T1000 (cell line): Measurements from ENCODE around the gene GPR161.

Experiments used
- DNase-seq: peaks from one replicate; lab custom pipeline; 2025; ENCODE audit warnings: mixed read lengths; lab: John Stamatoyannopoulos, UW

The GPR161 gene

DNA sequence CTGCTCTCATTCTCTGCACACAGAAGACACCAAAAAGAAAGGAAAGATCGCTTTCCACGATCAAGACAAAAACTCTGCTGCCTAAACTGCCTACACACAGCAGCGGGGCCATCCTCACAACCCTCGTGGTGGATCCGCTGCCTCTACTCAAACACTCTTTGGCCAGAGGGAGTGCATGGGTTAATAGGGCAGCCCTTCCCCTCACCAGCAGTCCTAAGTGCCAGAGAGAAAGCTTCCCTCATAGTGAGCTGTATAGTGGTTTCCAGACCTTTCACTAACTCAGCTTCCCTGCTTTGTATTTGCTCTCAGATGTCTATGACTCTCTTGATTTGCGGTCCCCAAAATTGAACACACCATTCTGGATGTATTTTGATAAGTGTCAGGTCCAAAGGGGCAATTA, 30.9 kb downstream of the GPR161 start:
- DNase-seq = no peak

DNA sequence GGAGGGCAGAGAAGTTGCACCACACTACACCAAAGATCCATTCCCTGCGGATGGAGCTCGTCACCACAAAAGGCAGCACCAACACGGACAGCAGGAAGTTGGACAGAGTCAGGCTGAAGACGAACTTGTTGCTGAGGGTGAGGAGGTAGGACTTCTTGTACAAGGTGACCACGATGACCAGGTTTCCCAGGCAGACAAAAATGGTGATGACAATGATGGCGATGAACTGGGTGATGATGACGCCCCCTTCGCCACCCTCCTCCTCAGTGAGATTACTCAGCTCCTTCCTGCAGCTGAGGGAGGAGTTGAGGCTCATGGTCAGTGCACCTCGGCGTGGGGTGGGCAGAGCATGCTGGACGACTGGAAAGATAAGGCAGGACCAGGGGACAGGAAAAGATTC, 32.2 kb downstream of the GPR161 start:
- DNase-seq = no peak

DNA sequence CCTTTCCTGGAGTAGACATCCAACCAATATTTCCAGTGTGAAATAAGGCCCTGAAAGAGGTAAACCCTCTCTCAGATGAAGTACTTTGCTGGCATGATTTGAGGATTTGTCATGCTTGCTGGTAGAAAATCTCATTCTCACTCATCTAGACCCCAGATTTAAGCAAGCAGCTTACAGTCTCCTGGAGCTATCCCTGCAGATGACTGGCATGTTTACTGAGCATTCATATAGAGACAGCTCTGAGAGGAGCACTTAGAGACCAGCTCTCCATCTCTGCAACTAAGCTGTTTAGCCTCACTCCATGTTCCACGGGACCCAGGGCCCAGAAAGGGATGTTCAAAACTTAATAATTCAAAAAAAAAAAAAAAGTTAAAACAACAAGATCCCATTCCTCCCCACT, 34.2 kb downstream of the GPR161 start:
- DNase-seq = no peak

DNA sequence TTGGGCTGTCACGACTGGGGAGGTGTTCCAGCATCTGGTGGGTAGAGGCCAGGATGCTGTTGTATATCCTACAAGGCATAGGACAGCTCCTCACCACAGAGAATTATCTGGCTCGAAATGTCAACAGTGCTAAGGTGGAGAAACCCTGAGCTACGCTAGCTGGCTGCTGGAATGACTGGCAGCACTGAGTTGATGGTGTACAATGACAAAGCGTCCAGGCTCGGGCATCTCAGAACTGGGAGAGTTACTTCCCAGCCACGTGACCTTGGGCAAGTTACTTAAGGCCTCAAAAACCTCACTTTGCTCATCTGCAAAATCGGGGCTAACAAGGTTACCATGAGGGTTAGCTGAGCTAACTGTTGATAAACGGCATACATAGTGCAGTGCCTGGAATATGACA, 35.4 kb downstream of the GPR161 start:
- no peak for DNase-seq

DNA sequence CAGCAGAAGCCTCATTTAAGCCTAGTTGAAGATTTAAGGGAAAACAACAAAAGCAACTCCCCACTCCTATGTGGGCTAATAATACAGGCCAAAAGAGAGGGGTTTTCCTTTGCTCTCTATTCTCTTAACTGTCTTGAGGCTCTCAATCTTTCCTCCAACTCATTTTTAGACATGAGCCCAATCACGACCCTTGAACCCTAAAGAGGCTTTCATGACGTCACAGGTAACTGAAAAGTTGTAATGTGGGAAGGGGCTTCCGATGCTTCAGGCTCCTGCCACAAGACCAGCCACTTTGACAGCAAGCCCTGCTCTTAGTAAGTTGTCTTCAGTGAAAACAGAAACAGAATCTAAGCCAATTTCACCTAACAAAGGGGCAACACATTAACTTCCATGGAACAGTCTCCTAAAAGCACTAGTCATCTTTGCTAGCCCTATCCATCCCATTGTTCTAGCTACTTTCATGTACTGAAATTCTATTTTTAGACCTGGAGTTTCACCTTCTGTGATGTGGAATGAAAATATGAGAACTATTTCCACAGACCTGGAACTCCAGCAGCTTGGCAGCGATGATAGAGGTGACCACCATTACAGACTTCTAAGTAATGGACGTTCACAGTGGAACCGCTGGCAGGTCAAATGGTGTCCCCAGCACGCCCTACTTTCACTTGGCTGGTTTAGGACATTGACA, 36.3 kb downstream of the GPR161 start:
- no peak for DNase-seq

DNA sequence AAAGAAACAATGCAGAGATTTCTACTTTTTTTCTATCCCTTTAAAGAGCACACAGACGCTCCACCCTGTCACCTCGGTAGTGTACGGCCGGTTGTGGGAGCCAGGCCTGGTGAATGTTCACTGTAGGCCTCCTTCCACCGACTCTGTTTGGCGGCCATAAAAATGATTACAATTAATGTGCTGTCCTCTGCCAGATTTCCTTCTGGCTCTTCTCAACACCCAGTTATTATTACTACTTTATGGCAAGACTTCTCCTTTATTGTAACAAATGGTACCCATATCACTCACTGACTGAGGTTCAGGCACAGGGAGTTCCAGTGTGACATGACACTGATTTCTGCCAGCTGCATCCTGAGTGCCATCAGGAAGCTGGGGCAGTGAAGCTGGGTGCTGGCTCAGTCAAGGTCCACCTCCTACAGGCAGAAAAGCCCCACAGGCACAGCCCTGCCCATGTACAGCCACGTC, 37.4 kb downstream of the GPR161 start:
- DNase-seq = no peak

DNA sequence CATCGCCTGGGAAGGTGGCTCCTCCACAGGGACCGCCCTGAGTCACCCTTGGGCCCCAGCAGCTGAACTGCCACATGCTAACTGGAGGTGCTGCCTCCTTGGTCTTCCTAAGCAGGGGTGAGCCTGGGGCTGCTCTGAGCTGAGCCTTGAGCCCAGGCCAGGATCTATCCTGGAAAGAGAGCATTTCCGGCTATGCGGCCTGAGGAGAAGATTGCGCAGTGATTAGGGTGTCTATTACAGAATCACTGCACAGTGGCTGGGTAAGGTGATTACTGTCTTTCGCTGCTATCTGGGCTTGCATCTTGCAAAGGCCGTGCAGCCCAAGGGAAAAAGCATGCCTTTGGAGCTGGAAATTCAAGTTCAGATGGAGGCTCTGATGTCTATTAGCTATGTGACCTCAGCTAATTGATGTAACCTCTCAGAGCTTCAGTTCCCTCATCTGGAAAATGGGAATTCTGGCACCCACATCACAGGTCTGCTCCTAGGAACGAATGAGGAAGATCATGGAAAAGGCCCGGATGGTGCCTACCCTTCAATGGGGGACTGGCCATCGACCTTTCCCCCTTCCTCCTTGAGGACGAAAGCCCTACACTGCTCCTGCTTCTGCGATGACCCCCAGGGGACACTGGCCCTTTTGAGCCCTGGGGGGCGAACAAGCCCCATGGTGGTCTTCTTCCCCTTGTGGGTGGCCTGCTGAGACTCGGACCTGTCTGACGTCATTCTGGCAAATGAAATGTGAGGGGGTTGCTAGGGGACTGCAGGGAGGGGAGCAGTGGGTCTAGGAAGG, 38.0 kb downstream of the GPR161 start:
- DNase-seq = no peak

DNA sequence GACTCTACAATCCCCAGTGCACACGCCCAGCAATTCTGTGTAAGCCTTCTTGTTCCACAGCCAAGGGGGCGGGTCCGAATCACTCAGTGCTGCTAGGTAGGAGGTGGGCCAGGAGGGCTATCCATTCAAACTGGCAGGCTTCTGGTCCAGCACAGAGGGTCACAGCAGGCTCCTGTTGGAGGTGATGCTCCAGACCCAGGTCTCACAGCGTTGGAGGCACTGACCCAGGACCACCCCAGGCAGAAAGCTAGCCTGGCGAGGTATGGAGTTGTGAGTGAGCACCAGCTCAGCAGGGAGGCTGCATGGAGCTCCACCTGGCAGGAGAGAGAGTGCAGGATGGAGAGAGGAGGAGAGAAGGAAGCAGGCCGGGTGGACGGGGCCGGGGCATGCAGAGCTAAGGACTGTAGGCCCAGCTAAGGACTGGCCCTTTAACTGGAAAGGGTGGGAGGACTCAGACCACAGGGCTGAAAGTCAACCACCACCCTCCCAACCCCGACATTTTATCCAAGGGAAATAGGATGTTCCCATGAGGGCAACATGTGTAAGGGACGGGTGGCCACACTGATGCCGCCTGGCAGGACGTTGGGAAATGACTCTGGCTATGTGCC, 38.7 kb downstream of the GPR161 start:
- DNase-seq = no peak

DNA sequence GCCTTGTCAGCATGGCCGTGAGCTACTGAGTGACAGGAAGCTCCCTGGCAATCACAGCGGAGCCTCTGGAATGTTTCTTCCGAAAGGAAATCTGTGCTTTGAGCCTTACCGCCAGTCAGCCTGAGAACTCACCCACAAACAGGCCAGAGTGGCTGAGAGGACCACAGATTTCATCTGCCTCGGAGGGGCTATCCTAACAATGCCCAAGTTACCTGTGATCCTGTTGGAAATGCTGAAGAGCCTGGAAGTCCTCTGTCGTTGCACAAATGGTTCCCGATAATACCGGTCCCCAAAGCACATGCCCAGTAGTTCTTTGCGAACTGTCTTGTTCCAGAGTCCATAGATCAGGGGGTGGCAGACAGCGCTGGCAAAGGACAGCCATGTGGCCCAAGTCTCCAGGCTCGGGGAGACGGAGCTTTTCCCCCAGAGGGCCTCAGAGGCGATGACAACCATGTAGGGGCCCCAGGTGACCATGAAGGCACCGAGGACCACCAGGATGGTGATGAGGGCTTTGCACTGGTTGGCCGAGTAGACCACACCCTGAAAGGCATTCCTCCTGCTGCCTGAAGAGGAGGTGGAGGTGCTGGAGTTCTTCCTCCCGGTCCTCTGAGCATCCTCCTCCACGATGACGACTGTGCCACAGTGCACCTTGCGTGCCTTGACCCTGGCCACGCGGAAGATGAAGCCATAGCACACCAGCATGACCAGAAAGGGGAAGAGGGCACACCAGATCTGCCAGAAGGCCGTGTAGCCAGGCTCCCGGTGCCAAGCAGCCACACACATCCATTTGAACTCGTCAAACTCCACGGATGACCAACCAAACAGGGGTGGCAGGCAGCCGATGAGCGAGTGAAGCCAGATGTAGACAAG, 40.2 kb downstream of the GPR161 start:
- no peak for DNase-seq

DNA sequence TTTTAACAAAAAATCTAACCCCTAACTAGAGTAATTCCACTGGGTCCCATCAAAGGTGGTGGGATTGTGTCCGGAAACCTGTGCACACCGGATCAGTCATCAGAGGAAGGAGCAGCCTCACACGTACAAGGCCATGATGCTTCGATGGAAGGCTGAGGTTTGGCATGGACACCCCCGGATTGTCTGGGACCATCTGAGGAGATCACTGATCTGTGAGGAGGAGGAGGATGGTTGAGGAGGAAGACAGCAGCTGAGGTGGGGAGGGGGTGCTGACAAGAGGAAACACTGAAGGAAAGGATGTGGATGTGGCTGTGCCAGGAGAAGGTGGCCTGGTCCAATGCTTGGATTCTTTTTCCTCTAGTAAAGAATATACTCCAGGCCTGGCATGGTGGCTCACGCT, 41.3 kb downstream of the GPR161 start:
- DNase-seq = no peak

DNA sequence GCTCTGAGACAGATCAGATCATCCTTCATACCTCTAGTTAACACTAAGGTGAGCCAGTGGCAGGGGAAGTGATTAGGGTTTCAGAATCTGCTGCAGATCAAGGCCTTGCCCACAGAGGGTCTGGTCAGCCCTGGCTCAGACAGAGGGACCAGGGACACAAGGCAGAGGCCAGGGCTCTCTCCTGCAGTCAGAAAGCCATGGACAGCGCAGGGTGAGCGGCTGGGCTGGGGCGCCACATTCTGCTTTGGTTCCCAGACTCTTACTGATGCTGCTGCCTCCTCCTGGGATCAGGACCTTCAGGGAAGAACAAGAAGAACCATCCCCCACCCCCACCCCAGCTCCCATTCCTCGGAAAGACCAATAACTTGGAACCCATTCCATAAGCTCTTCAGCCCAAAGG, 43.1 kb downstream of the GPR161 start:
- no peak for DNase-seq

DNA sequence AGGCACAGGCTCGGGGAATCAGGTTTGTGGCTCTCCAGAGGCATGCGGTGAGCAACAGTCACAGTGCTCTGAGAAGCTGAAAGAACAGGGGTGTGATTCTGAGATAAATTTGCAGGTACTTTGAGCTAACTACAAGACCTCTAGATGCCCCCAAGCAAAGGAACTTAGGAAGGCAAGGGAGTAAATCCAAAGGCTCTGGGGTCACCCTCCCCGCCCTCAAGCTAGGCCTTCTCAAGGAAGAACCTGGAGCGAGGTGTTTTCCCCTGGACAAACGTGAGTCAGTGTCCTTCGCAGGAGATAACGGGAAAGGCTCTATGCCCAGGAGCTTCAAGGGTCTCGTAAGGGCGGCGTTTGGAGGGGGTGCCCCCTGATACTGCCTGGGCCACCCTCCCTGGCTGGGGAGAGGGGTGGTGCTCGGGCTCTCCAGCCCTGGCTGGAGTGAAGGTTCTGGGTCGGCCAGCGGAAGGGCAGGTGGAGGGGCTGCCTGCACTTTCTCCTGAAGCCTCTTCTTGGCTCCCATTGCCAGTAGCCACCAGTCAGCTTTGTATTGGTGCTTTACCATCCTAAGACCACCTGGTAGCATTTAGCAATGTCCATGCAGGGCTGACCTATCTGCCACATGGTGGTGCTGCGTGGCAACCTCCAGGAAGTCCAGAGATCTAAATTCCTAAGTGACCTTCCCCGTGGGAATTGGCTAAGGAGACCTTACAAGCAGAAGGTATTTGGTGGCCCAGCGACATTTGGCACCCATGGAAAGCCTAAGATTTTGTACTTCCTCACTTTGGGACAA, 44.0 kb downstream of the GPR161 start:
- no peak for DNase-seq

DNA sequence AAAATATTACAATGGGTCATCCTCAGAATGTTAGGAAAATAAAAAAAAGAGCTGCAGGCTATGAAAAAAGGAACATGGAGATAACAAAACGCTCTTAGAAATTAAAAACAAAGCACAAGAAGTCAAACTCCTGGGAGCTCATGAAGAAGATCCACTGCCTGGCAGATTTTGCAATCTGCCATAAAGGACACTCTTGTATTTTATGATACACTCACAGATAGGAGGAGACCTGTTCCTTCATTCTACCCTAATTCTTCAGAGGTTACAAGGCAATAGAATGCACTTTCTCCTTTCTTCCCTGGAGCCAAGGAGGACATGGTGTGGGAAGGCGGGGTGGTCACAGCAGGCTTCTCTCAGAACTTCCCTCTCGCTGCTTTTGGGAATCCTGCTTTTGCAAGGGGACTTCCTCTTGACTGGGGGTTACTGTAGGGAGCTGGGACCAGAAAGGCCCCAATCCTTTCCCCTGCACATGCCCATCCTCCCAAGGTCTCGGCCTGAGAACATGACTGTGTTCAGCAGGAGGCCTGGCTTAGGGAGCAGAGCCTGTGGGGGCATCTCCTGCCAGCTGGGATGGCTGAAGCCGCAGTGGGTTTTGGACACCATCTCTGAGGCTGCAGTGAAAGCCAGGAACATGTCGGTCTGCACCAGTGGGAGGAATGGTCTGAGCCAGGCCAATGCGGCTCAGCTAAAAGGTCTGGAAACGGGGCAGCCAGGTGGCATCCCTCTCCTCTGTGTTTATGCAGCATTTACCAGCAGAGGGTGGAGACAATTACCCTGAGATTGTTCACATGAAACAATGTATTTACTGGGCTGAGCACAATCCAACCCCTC, 44.8 kb downstream of the GPR161 start:
- DNase-seq = no peak

DNA sequence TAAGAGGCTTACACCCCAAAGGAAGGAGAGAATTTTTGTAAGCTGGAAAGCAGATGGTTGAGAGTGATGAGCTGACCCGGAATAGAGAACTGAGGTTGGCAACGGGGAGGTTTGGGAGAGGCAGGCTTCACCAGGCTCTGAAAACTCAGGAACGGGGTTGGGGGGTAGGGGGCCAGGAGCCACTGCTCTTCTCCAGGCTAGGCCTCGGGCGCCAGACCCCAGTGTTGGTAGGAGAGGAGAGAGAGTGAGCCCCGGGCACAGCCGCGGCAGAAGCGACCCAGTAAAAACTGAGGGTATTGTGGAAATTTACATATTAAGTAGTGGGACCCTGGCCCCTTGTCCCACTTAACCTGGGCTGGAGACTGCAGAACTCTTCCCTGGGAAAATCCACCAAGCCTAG, 45.7 kb downstream of the GPR161 start:
- DNase-seq = no peak

DNA sequence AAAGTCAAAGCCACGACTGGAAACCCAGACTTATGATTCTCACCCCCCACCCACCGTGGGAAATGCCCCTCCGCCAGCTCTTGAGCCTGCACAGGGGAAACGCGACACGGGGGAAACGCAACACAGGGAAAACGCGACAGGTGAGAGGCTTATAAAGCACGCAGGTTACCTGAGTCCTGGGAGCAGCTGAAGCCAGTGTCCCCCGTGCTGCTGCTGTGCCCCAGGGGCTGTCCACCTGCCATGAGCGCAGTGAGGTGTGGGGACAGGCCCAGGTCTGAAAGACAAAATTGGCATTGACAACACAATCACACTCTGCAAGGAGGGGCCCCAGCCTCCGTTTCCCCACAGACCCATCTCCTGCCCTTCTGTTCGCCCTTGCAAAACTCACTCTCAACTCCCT, 46.3 kb downstream of the GPR161 start:
- no peak for DNase-seq

DNA sequence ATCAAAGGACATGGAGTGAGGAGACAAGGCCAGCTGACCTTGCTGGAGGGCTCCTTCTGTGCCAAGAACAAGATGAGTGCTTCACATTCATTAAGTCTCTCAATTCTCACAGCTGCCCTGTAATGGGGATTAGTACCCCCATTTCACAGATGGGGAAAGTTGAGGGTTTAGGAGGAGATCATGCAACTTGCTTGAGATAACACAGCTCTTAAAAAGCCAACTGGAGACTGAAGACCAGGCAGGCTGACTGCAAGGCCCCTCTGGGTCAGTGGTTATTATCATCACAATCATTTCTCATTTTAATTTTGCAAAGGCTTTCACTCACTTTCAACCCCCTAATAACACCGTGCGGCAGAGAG, 46.8 kb downstream of the GPR161 start:
- no peak for DNase-seq

DNA sequence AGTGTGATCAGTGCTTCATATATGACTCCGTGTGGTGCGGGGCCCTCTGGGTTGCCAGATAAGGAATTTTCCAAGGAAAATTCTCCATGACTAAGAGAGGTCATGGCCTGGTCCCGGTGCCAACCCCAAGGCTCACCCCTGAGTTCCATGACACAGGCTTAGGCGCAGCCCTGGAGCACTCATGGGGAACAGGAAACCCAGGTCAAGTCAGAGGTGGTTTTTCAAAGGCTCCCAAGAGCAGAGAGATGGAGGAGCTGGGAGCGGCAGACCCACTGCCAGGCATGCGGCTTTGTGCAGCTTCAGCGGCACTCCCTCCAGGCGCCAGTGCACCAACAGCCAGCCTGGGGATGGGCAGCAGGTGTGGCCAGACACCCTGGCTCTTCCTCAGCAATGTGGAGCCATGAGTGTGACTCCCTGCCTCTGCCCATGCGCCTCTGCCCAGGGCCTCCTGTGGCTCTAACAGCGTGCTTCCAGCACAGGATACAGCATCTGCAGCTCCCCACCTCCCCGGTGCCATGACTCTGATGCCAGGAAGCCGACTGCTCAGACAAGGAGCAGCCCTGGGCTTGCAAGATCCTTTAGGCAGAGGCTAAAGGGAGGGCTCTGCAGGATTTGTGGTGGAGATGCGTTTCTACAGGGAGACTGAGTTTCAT, 47.3 kb downstream of the GPR161 start:
- no peak for DNase-seq

DNA sequence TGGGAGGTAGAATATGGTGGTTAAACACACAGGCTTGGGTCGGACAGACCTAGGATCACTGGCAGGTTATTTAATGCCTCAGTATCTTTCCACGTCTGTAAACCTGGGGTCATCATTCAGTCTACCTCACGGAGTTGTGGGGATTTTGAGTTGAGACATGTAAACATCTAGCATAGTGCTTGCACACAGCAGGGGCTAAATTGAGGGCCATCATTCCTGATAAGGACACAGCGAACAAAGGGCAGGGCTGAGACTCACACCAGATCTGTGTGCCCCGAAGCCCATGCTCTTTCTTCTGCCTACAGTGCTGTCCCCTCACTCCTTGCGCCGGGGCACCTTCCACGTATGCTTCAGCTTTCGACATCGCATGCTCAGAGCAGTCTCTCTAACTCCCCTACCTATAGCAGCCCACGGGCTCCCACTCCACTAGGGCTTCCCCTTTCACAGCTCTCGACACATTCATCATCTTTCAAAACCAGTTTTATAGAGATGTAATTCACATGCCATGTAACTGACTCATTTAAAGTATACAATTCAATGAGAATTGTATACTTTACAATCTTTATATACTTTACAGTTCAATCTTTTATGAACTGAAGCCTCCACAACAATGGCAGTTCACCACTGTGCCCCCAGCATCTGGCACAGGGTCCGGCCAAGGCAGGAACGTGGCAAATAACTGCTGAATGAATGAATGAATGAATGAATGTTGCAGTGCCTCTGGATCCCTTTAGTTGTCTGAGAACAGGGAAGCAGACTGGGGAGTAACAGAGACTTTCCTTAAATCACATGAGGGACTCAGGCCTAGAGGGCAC, 48.0 kb downstream of the GPR161 start:
- DNase-seq = no peak

DNA sequence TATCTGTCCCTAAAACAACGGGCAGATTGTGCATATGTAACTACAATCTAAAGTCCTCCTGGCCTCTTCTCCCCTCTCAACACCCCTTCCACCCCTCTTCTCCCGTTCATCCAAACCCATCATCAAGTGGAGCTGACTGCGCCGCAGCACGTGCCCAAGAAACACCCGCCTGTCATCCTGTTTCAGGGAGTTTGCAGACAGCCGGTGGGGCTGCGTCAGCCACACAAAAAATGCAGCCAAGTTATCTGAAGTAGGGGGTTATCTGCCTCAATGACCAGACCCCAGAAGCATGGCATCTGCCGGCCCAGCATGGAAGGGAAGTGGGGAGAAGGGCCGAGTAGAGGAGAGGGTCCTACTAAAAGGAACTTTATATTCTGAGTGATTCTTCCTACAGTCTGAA, 49.0 kb downstream of the GPR161 start:
- no peak for DNase-seq
